NT2/D1 (cell line): Measurements from ENCODE around the gene PCSK7.

Experiments
- DNase-seq: peaks from one replicate; pipeline ENCODE4 v3.0.0-alpha.2; 2011; ENCODE audit warnings: low read depth, low spot score
- H3K27me3 ChIP-seq: 2 replicates; pipeline ENCODE4 v1.6.0; 2011; ENCODE audit warnings: mild to moderate bottlenecking; ENCODE audit not compliant: insufficient read length, insufficient read depth
- H3K36me3 ChIP-seq: 2 replicates; pipeline ENCODE4 v1.6.1; 2011; ENCODE audit warnings: mild to moderate bottlenecking, low read length, mixed read lengths; ENCODE audit not compliant: insufficient read depth, insufficient read length
- H3K4me1 ChIP-seq: 2 replicates; pipeline ENCODE4 v1.5.1; 2011; ENCODE audit not compliant: insufficient read depth, insufficient read length
- H3K4me3 ChIP-seq: 2 replicates; pipeline ENCODE4 v1.5.1; 2011; ENCODE audit warnings: low read depth; ENCODE audit not compliant: insufficient read length
- H3K9ac ChIP-seq: 2 replicates; pipeline ENCODE4 v1.6.0; 2011; ENCODE audit warnings: low read depth; ENCODE audit not compliant: insufficient read length
- H3K9me3 ChIP-seq: 2 replicates; pipeline ENCODE4 v1.5.1; 2011; ENCODE audit warnings: mild to moderate bottlenecking, low read length; ENCODE audit not compliant: insufficient read depth
- SUZ12 ChIP-seq: IDR thresholded peaks from 2 replicates; pipeline ENCODE4 v1.6.1; 2011; ENCODE audit not compliant: insufficient read length, insufficient read depth; ENCODE audit errors: extremely low read depth
- YY1 ChIP-seq: IDR thresholded peaks from 2 replicates; pipeline ENCODE4 v1.6.1; 2011; ENCODE audit not compliant: insufficient read length, insufficient read depth
- ZNF274 ChIP-seq: IDR thresholded peaks from 2 replicates; pipeline ENCODE4 v1.6.1; 2011; ENCODE audit warnings: mild to moderate bottlenecking, low read depth, low read length

The PCSK7 gene

DNA sequence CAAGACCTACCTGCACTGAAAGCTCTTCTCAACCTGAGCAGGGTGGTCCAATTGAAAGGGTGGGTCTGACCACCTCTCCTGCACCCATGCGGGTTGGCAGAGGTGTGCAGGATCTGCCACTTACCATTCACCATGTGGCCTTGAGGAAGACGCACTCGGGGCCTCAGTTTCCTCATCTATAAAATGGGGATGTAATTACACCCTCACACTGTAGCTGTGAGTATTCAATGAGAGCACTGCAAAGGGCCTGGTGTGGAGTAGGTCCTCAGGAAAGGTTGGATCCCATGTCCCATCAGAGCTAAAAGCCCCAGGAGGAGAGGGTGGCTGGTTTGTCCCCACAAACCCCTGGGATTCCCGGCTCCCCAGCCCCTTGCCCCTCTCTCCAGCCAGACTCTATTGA lies 33.3 kb downstream of the PCSK7 start:
- no peak for DNase-seq
- Histone ChIP-seq H3K9ac (peak overlapping the region; percentile 38), H3K4me1 (peaks cover 10% of the 10 kb centered on the region), H3K27me3 (no peaks in the 10 kb centered on the region), H3K4me3 (peak overlapping the region; percentile 9), H3K9me3 (no peaks in the 10 kb centered on the region), H3K36me3 (peaks cover 72% of the 10 kb centered on the region)
- TF ChIP-seq YY1 (no peak), SUZ12 (no peak), ZNF274 (no peak)

DNA sequence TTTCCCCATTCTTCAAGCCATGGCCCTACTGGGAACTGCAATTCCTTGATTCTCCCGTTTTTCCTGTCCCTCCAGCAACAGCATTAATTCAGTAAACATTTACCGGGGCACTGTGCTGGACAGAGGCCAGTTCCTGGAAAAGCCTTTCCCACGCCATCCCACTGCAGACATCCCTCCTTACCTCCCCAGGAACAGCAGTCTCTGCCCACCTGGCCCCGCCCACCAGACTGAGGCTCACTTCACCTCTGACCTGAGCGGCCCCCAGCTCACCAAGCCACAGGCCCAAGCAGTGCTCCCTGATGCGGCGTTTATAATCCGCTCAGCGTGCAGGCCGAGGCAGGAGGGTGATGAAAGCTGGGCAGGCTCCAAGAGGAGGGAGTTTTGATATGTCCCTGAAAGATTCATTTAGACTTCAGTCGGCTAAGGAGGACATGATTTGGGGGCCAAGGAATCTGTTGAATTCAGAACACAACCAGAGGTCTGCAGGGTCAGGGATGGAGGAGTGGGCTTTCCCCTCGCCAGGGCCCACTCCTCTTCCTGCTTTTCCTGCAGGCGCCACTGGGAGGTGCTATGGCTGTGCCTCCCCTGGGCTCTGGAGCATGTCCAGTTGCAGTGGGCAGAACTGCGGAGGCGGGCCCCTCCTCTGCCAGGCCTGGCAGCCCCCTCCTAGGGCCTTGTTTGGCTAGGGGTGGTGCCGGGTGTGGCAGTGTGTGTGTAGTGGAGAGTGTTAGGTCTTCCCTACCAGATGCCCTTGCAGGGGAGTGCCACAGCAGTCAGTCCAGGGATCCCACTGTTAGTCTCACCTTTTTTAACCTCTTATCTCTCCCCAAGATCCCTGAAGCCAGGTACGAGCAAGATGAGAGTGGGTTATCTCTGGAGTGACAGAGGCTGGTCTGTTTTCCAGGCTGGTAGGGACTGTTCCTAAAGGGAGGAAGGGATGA lies 34.1 kb downstream of the PCSK7 start:
- Histone ChIP-seq H3K4me1 (peaks cover 10% of the 10 kb centered on the region), H3K4me3 (no peak overlapping the region), H3K9ac (no peak overlapping the region), H3K36me3 (peaks cover 69% of the 10 kb centered on the region), H3K9me3 (no peaks in the 10 kb centered on the region), H3K27me3 (no peaks in the 10 kb centered on the region)
- peak; percentile 50 for DNase-seq
- TF ChIP-seq YY1, result no peak
- TF ChIP-seq ZNF274, result no peak
- no peak for TF ChIP-seq SUZ12

GRCh38 chr11:117197006-117197405 lies 34.9 kb downstream of the PCSK7 start:
- peaks cover 10% of the 10 kb centered on the region for H3K4me1 ChIP-seq

DNA sequence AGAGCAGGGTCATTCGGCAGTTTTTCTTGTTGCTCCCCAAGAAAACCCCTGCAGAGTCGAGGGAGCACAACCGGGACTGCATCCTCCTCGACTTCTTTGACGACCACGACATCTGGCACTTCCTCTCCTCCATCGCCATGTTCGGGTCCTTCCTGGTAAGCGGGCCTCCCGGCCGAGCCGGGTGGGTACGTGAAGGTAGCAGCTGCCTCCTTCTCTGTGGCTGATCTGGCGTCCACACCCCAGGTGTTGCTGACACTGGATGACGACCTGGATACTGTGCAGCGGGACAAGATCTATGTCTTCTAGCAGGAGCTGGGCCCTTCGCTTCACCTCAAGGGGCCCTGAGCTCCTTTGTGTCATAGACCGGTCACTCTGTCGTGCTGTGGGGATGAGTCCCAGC lies 36.1 kb downstream of the PCSK7 start:
- Histone ChIP-seq H3K36me3 (peaks cover 63% of the 10 kb centered on the region), H3K4me3 (no peak overlapping the region), H3K27me3 (no peaks in the 10 kb centered on the region), H3K9ac (no peak overlapping the region), H3K9me3 (no peaks in the 10 kb centered on the region), H3K4me1 (peaks cover 6% of the 10 kb centered on the region)
- no peak for DNase-seq
- TF ChIP-seq ZNF274, result no peak
- no peak for TF ChIP-seq YY1
- no peak for TF ChIP-seq SUZ12

More at GRCh38 chr11:117197006-117197405, 34.9 kb downstream of the PCSK7 start:
- TF ChIP-seq SUZ12, result no peak
- no peak for TF ChIP-seq YY1
- TF ChIP-seq ZNF274, result no peak
- H3K36me3 ChIP-seq, result peaks cover 69% of the 10 kb centered on the region
- no peak overlapping the region for H3K9ac ChIP-seq
- H3K4me3 ChIP-seq, result no peak overlapping the region
- DNase-seq, result no peak
- H3K9me3 ChIP-seq, result no peaks in the 10 kb centered on the region
- no peaks in the 10 kb centered on the region for H3K27me3 ChIP-seq

DNA sequence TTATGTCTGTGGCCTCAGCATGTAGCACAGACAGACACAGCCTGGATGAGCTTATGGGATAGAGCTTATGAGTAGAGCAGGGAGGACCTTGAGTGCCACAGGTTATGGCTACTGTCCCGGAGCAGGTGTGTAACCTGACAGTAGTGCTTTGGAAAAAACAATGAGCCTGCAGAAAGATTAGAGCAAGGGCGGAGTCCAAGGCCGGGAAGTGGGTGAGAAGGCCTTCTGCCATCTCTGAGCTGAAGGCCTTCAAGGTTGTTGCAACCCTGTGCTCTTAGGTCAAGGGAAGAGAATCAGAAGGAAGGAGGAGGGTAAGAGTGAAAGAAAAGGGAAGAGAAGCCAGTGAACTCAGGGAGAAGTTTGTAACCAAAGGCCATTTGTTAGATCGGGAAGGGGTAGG lies 36.6 kb downstream of the PCSK7 start:
- Histone ChIP-seq H3K27me3 (no peaks in the 10 kb centered on the region), H3K9ac (no peak overlapping the region), H3K4me1 (peaks cover 5% of the 10 kb centered on the region), H3K36me3 (peaks cover 62% of the 10 kb centered on the region), H3K9me3 (no peaks in the 10 kb centered on the region), H3K4me3 (no peak overlapping the region)
- no peak for TF ChIP-seq YY1
- TF ChIP-seq SUZ12, result no peak
- TF ChIP-seq ZNF274, result no peak
- DNase-seq, result no peak

DNA sequence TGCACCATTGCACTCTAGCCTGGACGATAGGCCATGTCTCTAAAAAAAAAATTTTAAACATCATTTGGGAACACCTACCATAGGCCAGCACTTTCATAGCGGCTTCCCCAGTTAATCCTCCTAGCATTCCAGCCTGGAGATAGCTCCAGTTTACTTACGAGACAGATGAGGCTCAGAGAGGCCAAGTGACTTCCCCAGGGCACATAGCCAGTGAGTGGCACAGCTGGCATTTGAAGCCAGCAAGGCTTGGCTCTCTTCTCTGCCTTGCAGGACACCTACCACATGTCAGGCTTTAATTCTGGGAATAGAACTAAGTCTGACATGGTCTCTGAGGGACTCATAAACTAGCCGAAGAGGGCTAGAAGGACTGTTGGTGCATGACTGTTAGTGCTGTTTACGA lies 37.6 kb downstream of the PCSK7 start:
- Histone ChIP-seq H3K4me1 (peaks cover 3% of the 10 kb centered on the region), H3K27me3 (no peaks in the 10 kb centered on the region), H3K4me3 (no peak overlapping the region), H3K9me3 (no peaks in the 10 kb centered on the region), H3K36me3 (peaks cover 69% of the 10 kb centered on the region), H3K9ac (no peak overlapping the region)
- no peak for TF ChIP-seq ZNF274
- TF ChIP-seq SUZ12, result no peak
- TF ChIP-seq YY1, result no peak
- no peak for DNase-seq

GRCh38 chr11:117193130-117194020 lies 38.5 kb downstream of the PCSK7 start:
- Histone ChIP-seq H3K27me3 (no peaks in the 10 kb centered on the region), H3K9me3 (no peaks in the 10 kb centered on the region), H3K9ac (no peak overlapping the region), H3K4me3 (no peak overlapping the region), H3K4me1 (peaks cover under 1% of the 10 kb centered on the region), H3K36me3 (peaks cover 78% of the 10 kb centered on the region)
- TF ChIP-seq YY1 (no peak), ZNF274 (no peak), SUZ12 (no peak)
- DNase-seq, result no peak
